Measurements from ENCODE around the gene HOXC11.
A peak's percentile ranks its signal among the peaks of the same experiment; 100 is the strongest.

The HOXC11 gene

GRCh38 chr12:53975064-53975471 lies 2.1 kb downstream of the HOXC11 start:
- no peak for DNase-seq

GRCh38 chr12:53975479-53976152 lies 2.7 kb downstream of the HOXC11 start:
- DNase-seq = no peak

GRCh38 chr12:53976172-53976822 lies 3.4 kb downstream of the HOXC11 start:
- DNase-seq = no peak

GRCh38 chr12:53976823-53977595 lies 4.1 kb downstream of the HOXC11 start:
- no peak for DNase-seq

- no peak for DNase-seq
Observed at GRCh38 chr12:53977596-53978445, 4.9 kb downstream of the HOXC11 start.

GRCh38 chr12:53978477-53979356 lies 5.8 kb downstream of the HOXC11 start:
- DNase-seq = no peak

GRCh38 chr12:53980104-53980801 lies 7.3 kb downstream of the HOXC11 start:
- no peak for DNase-seq

GRCh38 chr12:53980802-53981496 lies 8.0 kb downstream of the HOXC11 start:
- DNase-seq = no peak

- no peak for DNase-seq
Observed at GRCh38 chr12:53981634-53982565, 9.0 kb downstream of the HOXC11 start.

GRCh38 chr12:53982648-53983567 lies 10.0 kb downstream of the HOXC11 start:
- DNase-seq = no peak

GRCh38 chr12:53983568-53983949 lies 10.6 kb downstream of the HOXC11 start:
- DNase-seq = no peak

GRCh38 chr12:53983950-53984572 lies 11.1 kb downstream of the HOXC11 start:
- no peak for DNase-seq

- peak; percentile 82 for DNase-seq
Observed at GRCh38 chr12:53984901-53985691, 12.2 kb downstream of the HOXC11 start, which contains the start of gene HOXC10. Gene HOXC10, plus strand, starts transcription at chr12:53985146. Its CDS starts 114 bp downstream, at chr12:53985260.

GRCh38 chr12:53985692-53985993 lies 12.7 kb downstream of the HOXC11 start:
- DNase-seq = no peak

- no peak for DNase-seq
Observed at GRCh38 chr12:53985994-53986685, 13.2 kb downstream of the HOXC11 start.
